Lower lobe of right lung (tissue), 2 donors: ENCODE results near the gene P3R3URF. TPM values are rescaled to one million over a fixed set of nuclear protein-coding genes. Genes with fewer than 3 reads are reported as not detected.

ENCODE experiments used
- ATAC-seq, 2 donors: fragments of 200-7000 bp; cut with Tn5 transposase; one replicate each; pipeline ENCODE4 v1.9.1; 2020 to 2022; ENCODE audit warnings: mild to moderate bottlenecking in 2 of 2, moderate library complexity in 2 of 2
- DNase-seq: peaks from one replicate; pipeline ENCODE4 v3.0.0-alpha.2; 2020
- H3K27ac ChIP-seq: fragments of 200-600 bp; one replicate; pipeline ENCODE4 v1.8.0; 2022
- H3K27me3 ChIP-seq: fragments of 200-600 bp; one replicate; pipeline ENCODE4 v1.8.0; 2022; ENCODE audit warnings: low read depth
- H3K36me3 ChIP-seq: fragments of 200-600 bp; one replicate; pipeline ENCODE4 v1.8.0; 2022; ENCODE audit warnings: mild to moderate bottlenecking
- H3K4me1 ChIP-seq: fragments of 200-600 bp; one replicate; pipeline ENCODE4 v1.8.0; 2022
- H3K4me3 ChIP-seq: fragments of 200-600 bp; one replicate; pipeline ENCODE4 v1.8.0; 2022; ENCODE audit warnings: mild to moderate bottlenecking
- H3K9me3 ChIP-seq: fragments of 200-600 bp; one replicate; pipeline ENCODE4 v1.8.0; 2022
- CTCF ChIP-seq: fragments of 200-600 bp; IDR thresholded peaks from one replicate; pipeline ENCODE4 v1.8.0; 2022; ENCODE audit warnings: antibody characterized with exemption, mild to moderate bottlenecking
- intact Hi-C: fragments of 100-400 bp; cut with DNase I; formaldehyde crosslinking; loops from one replicate; pipeline ENCODE4 v1.11.0; 2022
- total RNA-seq: library from RNA; stranded (reverse); fragmentation: NEBNext Ultra II Directional; extraction: Animal tissue kit (Norgen Biotek cat#: 25700); gene quantifications from one replicate; pipeline ENCODE4 v1.2.1, GENCODE V29; 2021
- donor health status: DM: no; HTN: yes; CAD: no; lungs with severe emphysema.

Gene P3R3URF
- total RNA-seq, 1 donor from 2014 or later: not detected

GRCh38 chr1:46188295-46189030, 12.2 kb upstream of the P3R3URF start:
- DNase-seq (no peak), ATAC-seq (peak; percentile 27 to 44)
- Histone ChIP-seq H3K27me3 (no peaks in the 10 kb centered on the region), H3K4me3 (no peak overlapping the region), H3K36me3 (peaks cover 54% of the 10 kb centered on the region), H3K4me1 (peaks cover 21% of the 10 kb centered on the region), H3K9me3 (no peaks in the 10 kb centered on the region), H3K27ac (peak overlapping the region; percentile 58)
- intact Hi-C loops: no loop called here
- no peak for TF ChIP-seq CTCF

- H3K4me1 ChIP-seq: peaks cover 33% of the 10 kb centered on the region
- TF ChIP-seq CTCF: no peak
- peaks cover 42% of the 10 kb centered on the region for H3K36me3 ChIP-seq
- DNase-seq (peak; percentile 59), ATAC-seq (peak; percentile 31 to 55)
- peak overlapping the region; percentile 56 for H3K27ac ChIP-seq
- H3K4me3 ChIP-seq: no peak overlapping the region
- H3K9me3 ChIP-seq: no peaks in the 10 kb centered on the region
- H3K27me3 ChIP-seq: no peaks in the 10 kb centered on the region
- intact Hi-C loops: no loop called here
These were observed 11.0 kb upstream of the P3R3URF start for GRCh38 chr1:46187106-46187869.

GRCh38 chr1:46186076-46186475, 9.8 kb upstream of the P3R3URF start:
- TF ChIP-seq CTCF: no peak
- no peaks in the 10 kb centered on the region for H3K9me3 ChIP-seq
- no peak overlapping the region for H3K4me3 ChIP-seq
- ATAC-seq: no peak
- no peaks in the 10 kb centered on the region for H3K27me3 ChIP-seq
- peaks cover 31% of the 10 kb centered on the region for H3K36me3 ChIP-seq
- peaks cover 34% of the 10 kb centered on the region for H3K4me1 ChIP-seq
- H3K27ac ChIP-seq: no peak overlapping the region
- no peak for DNase-seq
- intact Hi-C loops: no loop called here

GRCh38 chr1:46184920-46185658, 8.8 kb upstream of the P3R3URF start:
- Histone ChIP-seq H3K36me3 (peaks cover 22% of the 10 kb centered on the region), H3K27ac (no peak overlapping the region), H3K9me3 (no peaks in the 10 kb centered on the region), H3K27me3 (no peaks in the 10 kb centered on the region), H3K4me1 (peaks cover 44% of the 10 kb centered on the region), H3K4me3 (no peak overlapping the region)
- ATAC-seq (no peak), DNase-seq (no peak)
- intact Hi-C loops: loop anchor here (5.0 kb wide), 1 partner anchor 148 kb away; no protein-coding TSS in a partner anchor
- TF ChIP-seq CTCF: no peak

GRCh38 chr1:46183926-46184557, 7.8 kb upstream of the P3R3URF start:
- DNase-seq: no peak
- no peak for TF ChIP-seq CTCF
- peak overlapping the region; percentile 73 for H3K27ac ChIP-seq
- no peaks in the 10 kb centered on the region for H3K27me3 ChIP-seq
- peaks cover 13% of the 10 kb centered on the region for H3K36me3 ChIP-seq
- intact Hi-C loops: loop anchor here (5.0 kb wide), 1 partner anchor 147 kb away; no protein-coding TSS in a partner anchor
- no peak overlapping the region for H3K4me3 ChIP-seq
- H3K4me1 ChIP-seq: peaks cover 52% of the 10 kb centered on the region
- no peaks in the 10 kb centered on the region for H3K9me3 ChIP-seq
- ATAC-seq: no peak
